MM.1S (cell line): Measurements from ENCODE around the gene C11orf54.

Experiments used
- DNase-seq: peaks from one replicate; pipeline ENCODE4 v3.0.0-alpha.2; 2015
- H2AFZ ChIP-seq: fragments of 300-600 bp; sonication (generic); 2 replicates; pipeline ENCODE4 v1.6.0; 2016; ENCODE audit warnings: antibody characterized with exemption, low read length
- H3F3A ChIP-seq: fragments of 300-600 bp; sonication (generic); 2 replicates; pipeline ENCODE4 v1.6.1; 2016; ENCODE audit warnings: mild to moderate bottlenecking, antibody characterized with exemption, low read length, moderate library complexity, mixed read lengths; ENCODE audit not compliant: insufficient read depth
- H3K27ac ChIP-seq: fragments of 300-600 bp; sonication (generic); 2 replicates; pipeline ENCODE4 v1.5.1; 2016; ENCODE audit warnings: mild to moderate bottlenecking, low read length
- H3K27me3 ChIP-seq: fragments of 300-600 bp; sonication (generic); replicated peaks from 2 replicates; pipeline ENCODE4 v1.6.0; 2016; ENCODE audit warnings: low read length; ENCODE audit not compliant: insufficient read depth
- H3K36me3 ChIP-seq: fragments of 300-600 bp; sonication (generic); replicated peaks from 2 replicates; pipeline ENCODE4 v1.6.1; 2016; ENCODE audit warnings: mild to moderate bottlenecking, low read length, mixed read lengths; ENCODE audit not compliant: insufficient read depth
- H3K4me1 ChIP-seq: fragments of 300-600 bp; sonication (generic); 2 replicates; pipeline ENCODE4 v1.6.1; 2016; ENCODE audit warnings: low read length, mixed read lengths
- H3K4me2 ChIP-seq: fragments of 300-600 bp; sonication (generic); 2 replicates; pipeline ENCODE4 v1.6.0; 2016; ENCODE audit warnings: low read depth, low read length
- H3K4me3 ChIP-seq: fragments of 300-600 bp; sonication (generic); 2 replicates; pipeline ENCODE4 v1.5.1; 2016; ENCODE audit warnings: low read length, mixed read lengths
- H3K79me2 ChIP-seq: fragments of 300-600 bp; sonication (generic); 2 replicates; pipeline ENCODE4 v1.6.1; 2016; ENCODE audit warnings: mixed run types, low read length, mixed read lengths
- H3K9ac ChIP-seq: fragments of 300-600 bp; sonication (generic); 2 replicates; pipeline ENCODE4 v1.6.1; 2016; ENCODE audit warnings: low read length, mixed read lengths
- H3K9me2 ChIP-seq: fragments of 300-600 bp; sonication (generic); replicated peaks from 2 replicates; pipeline ENCODE4 v1.6.1; 2016; ENCODE audit warnings: mild to moderate bottlenecking, low read length, mixed read lengths; ENCODE audit not compliant: insufficient read depth
- H3K9me3 ChIP-seq: fragments of 300-600 bp; sonication (generic); replicated peaks from 2 replicates; pipeline ENCODE4 v1.6.1; 2016; ENCODE audit warnings: mild to moderate bottlenecking, low read length, mixed read lengths; ENCODE audit not compliant: insufficient read depth
- H4K20me1 ChIP-seq: fragments of 300-600 bp; sonication (generic); 2 replicates; pipeline ENCODE4 v1.6.1; 2016; ENCODE audit warnings: mild to moderate bottlenecking, low read length, moderate library complexity, mixed read lengths; ENCODE audit not compliant: insufficient read depth
- EZH2 ChIP-seq: fragments of 300-600 bp; sonication (generic); optimal IDR thresholded peaks from 2 replicates; pipeline ENCODE3; 2017; ENCODE audit warnings: low read depth, mild to moderate bottlenecking, antibody characterized with exemption, low read length, mixed read lengths
- EZH2phosphoT487 ChIP-seq: fragments of 300-600 bp; sonication (generic); IDR thresholded peaks from 2 replicates; pipeline ENCODE4 v1.6.1; 2018; ENCODE audit warnings: antibody characterized with exemption, low read length
- TF ChIP-seq, protein P1 (sequence below): fragments of 300-600 bp; sonication (generic); IDR thresholded peaks from 2 replicates; pipeline ENCODE4 v1.5.1; 2016; ENCODE audit warnings: antibody characterized with exemption, low read length, mixed read lengths

C11orf54 gene

GRCh38 chr11:93718057-93718563 lies 23.4 kb upstream of the C11orf54 start:
- Histone ChIP-seq H4K20me1 (no peaks in the 10 kb centered on the region), H3K4me2 (peak overlapping the region; percentile 25; the same call in 1 of the 2 replicates), H3K36me3 (peaks cover 6% of the 10 kb centered on the region), H3K4me3 (no peak overlapping the region), H2AFZ (0 out of 2 replicates have a peak overlapping the region, but pooled peaks have one; percentile 16), H3K4me1 (peaks cover 17% of the 10 kb centered on the region), H3K79me2 (peaks cover 19% of the 10 kb centered on the region), H3F3A (peaks cover 8% of the 10 kb centered on the region; the same call in 1 of the 2 replicates), H3K27ac (peak overlapping the region; percentile 50; the same call in 1 of the 2 replicates), H3K9me2 (no peaks in the 10 kb centered on the region), H3K27me3 (no peaks in the 10 kb centered on the region), H3K9me3 (no peaks in the 10 kb centered on the region), H3K9ac (no peak overlapping the region)
- TF ChIP-seq, protein P1, sequence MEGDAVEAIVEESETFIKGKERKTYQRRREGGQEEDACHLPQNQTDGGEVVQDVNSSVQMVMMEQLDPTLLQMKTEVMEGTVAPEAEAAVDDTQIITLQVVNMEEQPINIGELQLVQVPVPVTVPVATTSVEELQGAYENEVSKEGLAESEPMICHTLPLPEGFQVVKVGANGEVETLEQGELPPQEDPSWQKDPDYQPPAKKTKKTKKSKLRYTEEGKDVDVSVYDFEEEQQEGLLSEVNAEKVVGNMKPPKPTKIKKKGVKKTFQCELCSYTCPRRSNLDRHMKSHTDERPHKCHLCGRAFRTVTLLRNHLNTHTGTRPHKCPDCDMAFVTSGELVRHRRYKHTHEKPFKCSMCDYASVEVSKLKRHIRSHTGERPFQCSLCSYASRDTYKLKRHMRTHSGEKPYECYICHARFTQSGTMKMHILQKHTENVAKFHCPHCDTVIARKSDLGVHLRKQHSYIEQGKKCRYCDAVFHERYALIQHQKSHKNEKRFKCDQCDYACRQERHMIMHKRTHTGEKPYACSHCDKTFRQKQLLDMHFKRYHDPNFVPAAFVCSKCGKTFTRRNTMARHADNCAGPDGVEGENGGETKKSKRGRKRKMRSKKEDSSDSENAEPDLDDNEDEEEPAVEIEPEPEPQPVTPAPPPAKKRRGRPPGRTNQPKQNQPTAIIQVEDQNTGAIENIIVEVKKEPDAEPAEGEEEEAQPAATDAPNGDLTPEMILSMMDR: no peak
- TF ChIP-seq EZH2: no peak
- no peak for TF ChIP-seq EZH2phosphoT487
- DNase-seq: no peak

- Histone ChIP-seq H3K27me3 (no peaks in the 10 kb centered on the region), H3K4me2 (no peak overlapping the region)
- TF ChIP-seq, protein P1: no peak
- TF ChIP-seq EZH2: no peak
- TF ChIP-seq EZH2phosphoT487: no peak
Observed at GRCh38 chr11:93719310-93719709, 22.2 kb upstream of the C11orf54 start.

GRCh38 chr11:93720522-93720921 lies 20.9 kb upstream of the C11orf54 start:
- no peaks in the 10 kb centered on the region for H3K9me2 ChIP-seq
- TF ChIP-seq, protein P1: no peak
- TF ChIP-seq EZH2phosphoT487 (no peak), EZH2 (no peak)
- H3K4me3 ChIP-seq: no peak overlapping the region
- no peak for DNase-seq
- peaks cover 17% of the 10 kb centered on the region for H3K4me1 ChIP-seq
- peaks cover 22% of the 10 kb centered on the region for H3F3A ChIP-seq
- H3K79me2 ChIP-seq: peaks cover 10% of the 10 kb centered on the region
- no peak overlapping the region for H3K9ac ChIP-seq
- no peak overlapping the region for H2AFZ ChIP-seq
- no peaks in the 10 kb centered on the region for H3K27me3 ChIP-seq
- no peaks in the 10 kb centered on the region for H3K9me3 ChIP-seq
- H4K20me1 ChIP-seq: no peaks in the 10 kb centered on the region
- peaks cover 6% of the 10 kb centered on the region for H3K36me3 ChIP-seq
- H3K27ac ChIP-seq: no peak overlapping the region
- no peak overlapping the region for H3K4me2 ChIP-seq

More at GRCh38 chr11:93719310-93719709, 22.2 kb upstream of the C11orf54 start:
- H3K27ac ChIP-seq: no peak overlapping the region
- no peaks in the 10 kb centered on the region for H3K9me2 ChIP-seq
- H2AFZ ChIP-seq: no peak overlapping the region
- H3K4me1 ChIP-seq: peaks cover 17% of the 10 kb centered on the region
- no peaks in the 10 kb centered on the region for H3K9me3 ChIP-seq
- peaks cover 6% of the 10 kb centered on the region for H3K36me3 ChIP-seq
- DNase-seq: no peak
- H3F3A ChIP-seq: peaks cover 17% of the 10 kb centered on the region; the same call in 1 of the 2 replicates
- peaks cover 16% of the 10 kb centered on the region for H3K79me2 ChIP-seq
- no peaks in the 10 kb centered on the region for H4K20me1 ChIP-seq
- H3K4me3 ChIP-seq: no peak overlapping the region
- no peak overlapping the region for H3K9ac ChIP-seq
